GM23338 (cell line): ENCODE data around the gene GIGYF2. TPM values are rescaled to one million over a fixed set of nuclear protein-coding genes. Genes with fewer than 3 reads are reported as not detected.

Source experiments
- ATAC-seq: fragments of 200-7000 bp; cut with Tn5 transposase; 3 replicates; pipeline ENCODE4 v1.9.1; 2020
- DNase-seq: peaks from one replicate; pipeline ENCODE4 v3.0.0-alpha.2; 2015; ENCODE audit warnings: low spot score
- H2AFZ ChIP-seq: fragments of 200-600 bp; sonication (generic); 2 replicates; pipeline ENCODE4 v1.8.0; 2016; ENCODE audit warnings: antibody characterized with exemption, mild to moderate bottlenecking, moderate library complexity
- H3F3A ChIP-seq: fragments of 200-600 bp; sonication (generic); replicated peaks from 2 replicates; pipeline ENCODE4 v1.8.0; 2017; ENCODE audit warnings: antibody characterized with exemption, mixed run types, low read depth
- H3K27ac ChIP-seq: fragments of 200-600 bp; sonication (generic); 2 replicates; pipeline ENCODE4 v1.6.1; 2016; ENCODE audit warnings: low read depth
- H3K27me3 ChIP-seq: fragments of 200-600 bp; sonication (generic); 2 replicates; pipeline ENCODE4 v1.8.0; 2016; ENCODE audit warnings: mild to moderate bottlenecking, mixed run types, moderate library complexity; ENCODE audit not compliant: insufficient read depth
- H3K36me3 ChIP-seq: fragments of 200-600 bp; sonication (generic); 2 replicates; pipeline ENCODE4 v1.8.0; 2016; ENCODE audit warnings: mild to moderate bottlenecking; ENCODE audit not compliant: insufficient read depth
- H3K4me1 ChIP-seq: fragments of 200-600 bp; sonication (generic); 2 replicates; pipeline ENCODE4 v1.8.0; 2016; ENCODE audit warnings: mild to moderate bottlenecking, moderate library complexity; ENCODE audit not compliant: insufficient read depth
- H3K4me2 ChIP-seq: fragments of 200-600 bp; sonication (generic); 2 replicates; pipeline ENCODE4 v1.7.1; 2017; ENCODE audit warnings: mixed run types
- H3K4me3 ChIP-seq: fragments of 200-600 bp; sonication (generic); 2 replicates; pipeline ENCODE4 v1.6.1; 2016; ENCODE audit warnings: mixed run types
- H3K79me2 ChIP-seq: fragments of 200-600 bp; sonication (generic); replicated peaks from 2 replicates; pipeline ENCODE4 v1.8.0; 2017; ENCODE audit warnings: mild to moderate bottlenecking; ENCODE audit not compliant: insufficient read depth
- H3K9me2 ChIP-seq: fragments of 200-600 bp; sonication (generic); 2 replicates; pipeline ENCODE4 v1.8.0; 2017; ENCODE audit not compliant: insufficient read depth
- H4K20me1 ChIP-seq: fragments of 200-600 bp; sonication (generic); replicated peaks from 2 replicates; pipeline ENCODE4 v1.8.0; 2017; ENCODE audit warnings: mild to moderate bottlenecking; ENCODE audit not compliant: insufficient read depth
- H3K27ac Mint-ChIP-seq: 2 replicates; pipeline ENCODE4 v1.8.0; 2020; ENCODE audit warnings: inconsistent platforms, mild to moderate bottlenecking, moderate library complexity, mixed read lengths
- H3K27me3 Mint-ChIP-seq: 3 replicates; pipeline ENCODE4 v1.8.0; 2022; ENCODE audit warnings: low read depth, mild to moderate bottlenecking, moderate library complexity, mixed read lengths, inconsistent platforms; ENCODE audit not compliant: insufficient read depth, poor library complexity
- H3K36me3 Mint-ChIP-seq: 3 replicates; pipeline ENCODE4 v1.8.0; 2021; ENCODE audit warnings: low read depth, mild to moderate bottlenecking, inconsistent platforms, moderate library complexity, mixed read lengths
- H3K4me1 Mint-ChIP-seq: 3 replicates; pipeline ENCODE4 v1.8.0; 2020; ENCODE audit warnings: mild to moderate bottlenecking, inconsistent platforms, mixed read lengths
- H3K4me3 Mint-ChIP-seq: 3 replicates; pipeline ENCODE4 v1.8.0; 2021; ENCODE audit warnings: moderate library complexity, mild to moderate bottlenecking, inconsistent platforms, mixed read lengths
- H3K9me3 Mint-ChIP-seq: 3 replicates; pipeline ENCODE4 v1.8.0; 2020; ENCODE audit warnings: moderate library complexity, mild to moderate bottlenecking, inconsistent platforms, mixed read lengths
- CREB1 ChIP-seq: fragments of 250-450 bp; sonication (Bioruptor Pico); IDR thresholded peaks from 2 replicates; pipeline ENCODE4 v1.5.0; 2020; ENCODE audit warnings: low read depth, mild to moderate bottlenecking, moderate library complexity
- CTCF ChIP-seq, 2 experiments: fragments of 200-600 bp in 1 of 2; sonication (generic) in 1 of 2; conservative IDR thresholded peaks; 2 replicates each; pipeline versions ENCODE4 v1.5.1 to v1.6.1; 2016 to 2017; ENCODE audit warnings: antibody characterized with exemption in 2 of 2, low read depth in 2 of 2, mild to moderate bottlenecking in 2 of 2, moderate library complexity in 1 of 2
- EZH2phosphoT487 ChIP-seq: fragments of 200-600 bp; sonication (generic); IDR thresholded peaks from one replicate; pipeline ENCODE4 v1.8.1; 2018; ENCODE audit warnings: antibody characterized with exemption; ENCODE audit not compliant: unreplicated experiment
- JUNB ChIP-seq: IDR thresholded peaks from one replicate; pipeline ENCODE4 v1.6.1; 2016; ENCODE audit warnings: antibody characterized with exemption; ENCODE audit not compliant: unreplicated experiment
- NANOG ChIP-seq: IDR thresholded peaks from 2 replicates; pipeline ENCODE4 v1.6.1; 2016; ENCODE audit warnings: antibody characterized with exemption, borderline replicate concordance
- STAT1 ChIP-seq: IDR thresholded peaks from one replicate; pipeline ENCODE4 v1.6.1; 2016; ENCODE audit warnings: antibody characterized with exemption; ENCODE audit not compliant: unreplicated experiment
- ZNF331 ChIP-seq: fragments of 250-450 bp; sonication (Bioruptor Pico); IDR thresholded peaks from 2 replicates; pipeline ENCODE4 v1.5.0; 2020; ENCODE audit warnings: low read depth, mild to moderate bottlenecking, moderate library complexity
- polyA plus RNA-seq: library from polyadenylated mRNA; unstranded; fragments of >200 nt; fragmentation: Nextera tagmentation; extraction: Ambion mirVana; gene quantifications from 2 replicates; pipeline ENCODE4 v1.2.1, GENCODE V29; 2016
- total RNA-seq: library from RNA; depleted of rRNA; stranded (reverse); fragments of >200 nt; shearing (Covaris generic); gene quantifications from 2 replicates; pipeline ENCODE4 v1.2.3, GENCODE V29; 2014
- TF ChIP-seq, protein P1 (sequence below): IDR thresholded peaks from 2 replicates; pipeline ENCODE4 v1.6.1; 2016; ENCODE audit warnings: antibody characterized with exemption

Gene GIGYF2
- total and polyA plus RNA-seq, 2 experiments from 2014 or later: 48.9 to 104 TPM

GRCh38 chr2:232888099-232888836, 191.1 kb downstream of the GIGYF2 start:
- H3K9me3 Mint-ChIP-seq: no peaks in the 10 kb centered on the region; the same call in 2 of the 3 replicates
- no peaks in the 10 kb centered on the region; the same call in 1 of the 2 replicates for H3F3A ChIP-seq
- no peak overlapping the region for H3K4me2 ChIP-seq
- H3K79me2 ChIP-seq: no peaks in the 10 kb centered on the region
- peaks cover 36% of the 10 kb centered on the region for H3K4me1 Mint-ChIP-seq
- DNase-seq: no peak
- no peak for ATAC-seq
- no peaks in the 10 kb centered on the region; the same call in 2 of the 3 replicates for H3K36me3 Mint-ChIP-seq
- no peak overlapping the region; the same call in 1 of the 2 replicates for H3K27ac Mint-ChIP-seq
- no peak overlapping the region for H2AFZ ChIP-seq
- H3K27me3 ChIP-seq: no peaks in the 10 kb centered on the region
- H3K36me3 ChIP-seq: no peaks in the 10 kb centered on the region
- TF ChIP-seq STAT1 (no peak), NANOG (no peak), ZNF331 (CRISPR knock-in tag) (no peak), EZH2phosphoT487 (no peak), CREB1 (no peak), CTCF (conservative IDR thresholded peaks at IDR 0.05; ENCODE audit: low read depth in 2 of 2) (no peak)
- TF ChIP-seq, protein P1, sequence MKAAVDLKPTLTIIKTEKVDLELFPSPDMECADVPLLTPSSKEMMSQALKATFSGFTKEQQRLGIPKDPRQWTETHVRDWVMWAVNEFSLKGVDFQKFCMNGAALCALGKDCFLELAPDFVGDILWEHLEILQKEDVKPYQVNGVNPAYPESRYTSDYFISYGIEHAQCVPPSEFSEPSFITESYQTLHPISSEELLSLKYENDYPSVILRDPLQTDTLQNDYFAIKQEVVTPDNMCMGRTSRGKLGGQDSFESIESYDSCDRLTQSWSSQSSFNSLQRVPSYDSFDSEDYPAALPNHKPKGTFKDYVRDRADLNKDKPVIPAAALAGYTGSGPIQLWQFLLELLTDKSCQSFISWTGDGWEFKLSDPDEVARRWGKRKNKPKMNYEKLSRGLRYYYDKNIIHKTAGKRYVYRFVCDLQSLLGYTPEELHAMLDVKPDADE: no peak
- no peak overlapping the region for H3K27ac ChIP-seq
- no peak overlapping the region for H3K4me3 ChIP-seq
- peaks cover 12% of the 10 kb centered on the region for H3K27me3 Mint-ChIP-seq
- H3K4me1 ChIP-seq: peaks cover 6% of the 10 kb centered on the region; the same call in 1 of the 2 replicates
- no peak overlapping the region for H3K4me3 Mint-ChIP-seq
- no peaks in the 10 kb centered on the region for H3K9me2 ChIP-seq
- H4K20me1 ChIP-seq: no peaks in the 10 kb centered on the region

DNA sequence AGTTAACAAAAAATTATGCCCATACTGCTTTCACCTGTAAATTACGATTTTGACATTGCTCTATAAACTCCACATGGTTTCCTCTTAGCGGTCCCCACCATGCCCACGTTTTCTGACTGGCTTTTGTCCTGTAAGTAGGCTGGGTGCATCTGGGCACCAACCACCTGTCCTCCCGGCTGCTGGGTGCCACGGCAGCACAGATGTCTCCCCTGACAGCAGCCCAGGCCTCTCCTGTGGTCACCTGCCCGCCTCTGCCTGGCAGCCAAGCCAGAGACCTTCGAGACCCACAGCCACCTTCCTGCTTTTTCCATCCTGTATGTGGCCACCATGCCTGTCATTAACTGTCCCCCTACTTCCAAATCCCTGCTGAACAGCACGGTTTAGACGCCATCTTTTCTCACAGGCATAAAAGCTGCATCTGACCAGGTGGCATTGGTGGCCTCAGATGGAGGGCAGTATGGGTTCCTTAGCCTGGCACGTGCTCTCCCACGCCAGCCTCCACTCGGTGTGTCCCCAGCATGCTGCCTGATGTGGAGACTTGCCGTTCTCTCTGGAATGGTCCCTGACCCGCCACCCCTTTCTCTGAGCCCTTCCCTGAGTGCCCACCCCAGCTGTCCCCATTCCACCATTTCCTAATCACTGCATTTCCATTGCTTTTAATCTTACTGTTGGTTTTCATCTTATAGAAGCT, 191.9 kb downstream of the GIGYF2 start:
- H3K4me3 Mint-ChIP-seq: no peak overlapping the region
- H3K4me2 ChIP-seq: no peak overlapping the region
- H3K4me1 Mint-ChIP-seq: peaks cover 36% of the 10 kb centered on the region
- no peaks in the 10 kb centered on the region; the same call in 1 of the 2 replicates for H3F3A ChIP-seq
- H2AFZ ChIP-seq: no peak overlapping the region
- no peak overlapping the region for H3K27ac Mint-ChIP-seq
- no peaks in the 10 kb centered on the region; the same call in 2 of the 3 replicates for H3K36me3 Mint-ChIP-seq
- H3K27me3 ChIP-seq: no peaks in the 10 kb centered on the region
- no peak for DNase-seq
- H4K20me1 ChIP-seq: no peaks in the 10 kb centered on the region
- peaks cover 6% of the 10 kb centered on the region; the same call in 1 of the 2 replicates for H3K4me1 ChIP-seq
- H3K4me3 ChIP-seq: no peak overlapping the region
- H3K9me3 Mint-ChIP-seq: no peaks in the 10 kb centered on the region; the same call in 2 of the 3 replicates
- no peaks in the 10 kb centered on the region for H3K9me2 ChIP-seq
- H3K79me2 ChIP-seq: no peaks in the 10 kb centered on the region
- ATAC-seq: no peak
- H3K36me3 ChIP-seq: no peaks in the 10 kb centered on the region
- no peak overlapping the region for H3K27ac ChIP-seq
- H3K27me3 Mint-ChIP-seq: peaks cover 10% of the 10 kb centered on the region
- TF ChIP-seq JUNB: no peak
- no peak for TF ChIP-seq CTCF (conservative IDR thresholded peaks at IDR 0.05; ENCODE audit: low read depth in 2 of 2)
